ES-I3 (cell line): ENCODE measurements around the gene HTR4.

Experiments
- H3K36me3 ChIP-seq: 2 replicates; pipeline ENCODE4 v1.6.1; 2013; ENCODE audit warnings: mild to moderate bottlenecking, low read length, control low read depth, moderate library complexity; ENCODE audit not compliant: insufficient read depth
- H3K4me1 ChIP-seq: 2 replicates; pipeline ENCODE4 v1.6.1; 2013; ENCODE audit warnings: mild to moderate bottlenecking, control low read depth, low read length; ENCODE audit not compliant: insufficient read depth
- H3K9ac ChIP-seq: 2 replicates; pipeline ENCODE4 v1.6.1; 2013; ENCODE audit warnings: low read depth, mild to moderate bottlenecking, low read length, moderate library complexity
- H3K9me3 ChIP-seq: 2 replicates; pipeline ENCODE4 v1.6.1; 2013; ENCODE audit warnings: mild to moderate bottlenecking, low read length, moderate library complexity; ENCODE audit not compliant: control insufficient read depth, insufficient read depth

HTR4 gene

DNA sequence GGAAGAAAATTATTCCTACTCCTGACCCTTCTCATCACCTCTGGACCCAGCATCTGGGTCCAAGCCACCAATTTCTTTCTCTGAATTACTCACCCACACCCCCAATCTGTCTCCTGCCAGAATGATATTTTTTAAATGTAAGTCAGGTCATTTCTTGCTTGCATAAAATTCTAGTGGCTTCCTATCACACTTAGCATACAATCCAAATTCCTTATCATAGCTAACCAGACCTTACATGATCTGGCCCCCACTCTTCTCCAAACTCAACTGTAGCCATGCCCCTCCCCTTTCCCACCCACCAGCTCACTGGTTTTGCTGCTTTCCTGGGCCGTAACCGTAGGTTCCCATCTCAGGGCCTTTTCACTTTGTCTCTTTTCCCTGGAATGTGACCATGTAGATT lies 15.2 kb downstream of the HTR4 start:
- H3K4me1 ChIP-seq, result peaks cover 4% of the 10 kb centered on the region; the same call in 1 of the 2 replicates
- no peak overlapping the region for H3K9ac ChIP-seq
- no peaks in the 10 kb centered on the region for H3K36me3 ChIP-seq
- no peaks in the 10 kb centered on the region for H3K9me3 ChIP-seq

DNA sequence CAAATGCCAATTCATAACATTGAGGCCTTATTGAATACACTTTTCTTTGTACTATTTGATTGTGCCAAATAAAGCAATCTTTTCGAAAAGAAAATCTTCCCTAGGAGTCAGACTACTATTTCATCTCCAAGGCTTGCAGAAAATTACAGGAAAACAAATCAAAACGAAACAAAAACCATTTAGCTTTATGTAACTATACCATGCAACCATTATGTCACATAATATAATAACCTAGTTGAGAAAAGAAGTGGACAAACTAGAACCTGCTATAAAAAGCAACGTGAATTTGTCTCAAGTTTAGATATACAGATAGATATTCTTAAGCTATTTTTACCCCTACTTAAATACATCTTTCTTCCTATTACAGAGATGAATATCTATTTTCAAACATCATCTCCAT lies 18.0 kb downstream of the HTR4 start:
- peaks cover 9% of the 10 kb centered on the region; the same call in 1 of the 2 replicates for H3K4me1 ChIP-seq
- H3K9ac ChIP-seq, result no peak overlapping the region
- no peaks in the 10 kb centered on the region for H3K9me3 ChIP-seq
- H3K36me3 ChIP-seq, result no peaks in the 10 kb centered on the region

DNA sequence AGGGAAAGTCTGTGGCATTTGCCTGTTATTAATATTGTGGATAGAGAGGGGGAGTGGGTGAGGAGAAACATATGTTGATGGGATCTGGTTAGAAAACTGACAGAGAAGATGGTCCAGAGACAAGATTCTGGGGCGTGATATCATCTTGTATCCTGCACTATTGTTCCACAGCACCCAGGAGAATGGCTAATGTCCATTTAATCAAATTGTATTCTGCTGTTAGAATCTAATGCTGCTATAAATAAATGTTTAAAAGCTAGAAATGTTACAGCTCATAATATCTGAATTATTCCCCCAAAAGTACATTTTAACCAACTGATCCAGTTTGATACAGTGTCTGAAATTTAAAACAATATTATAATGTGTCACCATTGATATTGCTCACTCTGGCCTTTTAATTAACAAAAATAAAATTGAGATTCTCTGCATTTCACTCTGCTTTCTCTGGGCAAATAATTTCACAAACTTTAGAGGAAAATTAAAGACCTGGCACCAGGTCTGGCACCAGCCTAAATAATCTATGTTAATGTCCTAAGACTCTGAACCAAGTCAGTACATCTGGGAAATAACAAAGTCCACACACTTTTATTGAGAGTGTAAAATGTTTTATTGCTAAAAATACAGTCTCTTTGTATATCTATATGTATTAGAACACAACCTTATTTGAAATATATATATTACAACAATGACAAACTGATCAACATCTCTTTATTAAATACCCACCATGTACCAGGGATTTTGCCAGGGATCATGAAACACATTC lies 18.8 kb downstream of the HTR4 start:
- Histone ChIP-seq H3K4me1 (peaks cover 9% of the 10 kb centered on the region; the same call in 1 of the 2 replicates), H3K9ac (no peak overlapping the region), H3K9me3 (no peaks in the 10 kb centered on the region), H3K36me3 (no peaks in the 10 kb centered on the region)

DNA sequence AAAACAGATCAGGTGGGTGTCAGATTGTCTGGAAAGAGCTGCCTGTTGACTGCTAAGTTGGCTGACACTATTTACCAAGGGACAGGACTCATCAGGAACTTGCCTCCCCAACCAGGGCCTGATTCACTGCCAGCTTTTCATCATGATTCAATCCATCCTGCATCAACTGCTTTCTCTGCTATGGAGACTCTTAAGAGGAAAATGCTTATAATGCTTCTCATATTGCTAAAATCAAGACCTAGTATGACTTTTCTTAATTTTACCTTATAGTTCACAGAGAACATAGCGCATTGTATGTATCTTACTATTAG lies 21.3 kb downstream of the HTR4 start:
- Histone ChIP-seq H3K9ac (no peak overlapping the region), H3K36me3 (no peaks in the 10 kb centered on the region), H3K4me1 (peaks cover 9% of the 10 kb centered on the region; the same call in 1 of the 2 replicates), H3K9me3 (no peaks in the 10 kb centered on the region)

DNA sequence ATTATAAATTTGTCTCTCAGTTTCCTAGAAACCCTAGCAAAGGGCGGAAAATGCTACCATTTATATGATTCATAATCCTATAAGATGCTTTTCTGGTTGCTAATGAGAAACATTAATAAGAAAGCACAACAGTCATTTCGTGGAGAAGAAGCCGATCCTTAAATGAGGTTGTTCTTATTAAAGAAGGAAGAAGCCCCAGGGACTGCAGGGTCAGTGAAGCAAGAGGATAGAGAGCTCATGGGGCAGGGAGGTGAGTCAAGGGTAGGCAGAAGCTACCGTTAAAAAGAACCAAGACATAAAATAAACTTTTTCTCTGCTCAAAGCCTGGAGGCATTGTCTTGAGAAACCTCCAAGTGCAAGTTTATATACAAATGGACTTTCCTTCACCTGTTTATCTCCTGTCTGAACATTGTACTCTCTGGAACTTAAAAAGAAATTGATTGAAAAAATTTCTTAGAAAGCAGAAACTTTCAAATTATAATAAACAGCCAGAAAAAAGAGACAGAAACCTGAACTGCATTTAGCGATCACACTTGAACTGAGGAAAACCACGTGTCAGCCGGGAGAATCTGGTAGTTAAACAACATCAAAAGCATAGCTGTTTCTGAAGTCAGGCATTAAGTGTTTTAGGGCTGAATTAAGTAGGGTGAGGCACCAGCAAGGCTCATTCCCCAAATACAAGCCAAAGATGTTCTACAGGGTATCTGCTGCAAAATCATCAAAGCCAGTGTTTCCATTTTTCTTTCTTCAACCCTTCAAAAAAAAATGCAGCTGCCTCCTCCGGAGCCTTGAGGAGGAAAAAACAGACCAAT lies 21.9 kb downstream of the HTR4 start:
- peaks cover 9% of the 10 kb centered on the region; the same call in 1 of the 2 replicates for H3K4me1 ChIP-seq
- no peaks in the 10 kb centered on the region for H3K36me3 ChIP-seq
- no peaks in the 10 kb centered on the region for H3K9me3 ChIP-seq
- no peak overlapping the region for H3K9ac ChIP-seq

DNA sequence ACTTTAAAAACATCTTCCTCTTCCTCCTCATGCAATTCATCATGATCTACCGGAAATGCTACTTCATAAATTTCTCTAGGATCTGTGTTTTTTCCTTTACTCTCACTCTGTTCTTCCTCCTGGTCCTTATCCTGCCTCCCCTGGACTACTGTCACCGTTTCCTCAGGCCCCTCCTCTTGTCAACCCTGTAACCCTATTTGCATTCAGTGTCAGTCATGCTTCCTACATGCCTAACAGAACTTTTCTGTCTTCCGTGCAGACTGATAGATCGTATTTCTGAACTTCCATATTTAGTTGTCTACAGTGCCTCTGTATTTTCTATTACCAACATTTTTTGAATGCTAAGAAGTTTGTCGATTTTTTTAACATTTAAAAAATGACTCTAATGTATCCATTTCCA lies 27.3 kb downstream of the HTR4 start:
- no peaks in the 10 kb centered on the region for H3K9me3 ChIP-seq
- no peaks in the 10 kb centered on the region for H3K36me3 ChIP-seq
- no peaks in the 10 kb centered on the region for H3K4me1 ChIP-seq
- H3K9ac ChIP-seq, result no peak overlapping the region

DNA sequence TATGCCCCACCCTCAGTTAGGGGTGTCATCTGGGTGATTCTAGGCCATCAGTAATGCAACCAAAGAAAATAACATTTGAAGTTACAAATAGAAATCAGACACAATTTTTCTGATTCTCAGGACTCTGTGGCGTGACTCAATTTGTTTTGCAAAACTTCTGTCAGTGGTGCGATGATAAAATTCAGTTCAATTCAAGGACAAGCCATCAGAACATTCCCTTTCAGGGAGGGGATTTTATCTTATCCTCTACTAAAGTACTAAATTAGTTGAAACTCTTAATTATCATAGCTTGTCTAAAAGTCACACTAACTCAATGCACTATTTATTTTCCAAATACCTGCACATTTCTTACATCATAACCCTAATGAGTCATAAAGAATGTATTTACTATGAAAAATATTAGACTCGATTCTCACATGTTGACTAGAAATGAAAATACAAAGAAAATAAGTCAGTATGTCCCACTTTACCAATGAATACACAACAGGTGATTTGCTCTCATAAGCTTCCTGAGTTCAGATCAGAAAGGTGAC lies 28.2 kb downstream of the HTR4 start:
- no peak overlapping the region for H3K9ac ChIP-seq
- no peaks in the 10 kb centered on the region for H3K36me3 ChIP-seq
- H3K4me1 ChIP-seq, result no peaks in the 10 kb centered on the region
- H3K9me3 ChIP-seq, result no peaks in the 10 kb centered on the region

DNA sequence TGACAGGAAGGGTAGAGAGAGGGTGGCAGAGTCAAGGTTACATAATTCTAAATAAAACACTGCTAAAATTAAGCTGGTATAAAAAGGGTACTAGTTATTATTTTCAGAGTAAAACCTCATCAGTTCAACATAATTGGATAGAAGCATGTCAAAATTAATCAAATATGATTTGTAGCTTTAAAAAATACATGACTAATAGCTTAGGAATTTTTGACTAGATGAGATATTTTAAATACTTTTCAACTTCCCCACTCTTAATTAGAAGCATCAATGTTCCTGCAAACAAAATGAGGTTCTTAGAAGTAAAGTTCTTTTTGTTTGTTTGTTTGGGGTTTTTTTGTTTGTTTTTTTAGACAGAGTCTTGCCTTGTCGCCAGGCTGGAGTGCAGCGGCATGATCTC lies 29.1 kb downstream of the HTR4 start:
- Histone ChIP-seq H3K36me3 (no peaks in the 10 kb centered on the region), H3K9me3 (no peaks in the 10 kb centered on the region), H3K9ac (no peak overlapping the region), H3K4me1 (no peaks in the 10 kb centered on the region)

DNA sequence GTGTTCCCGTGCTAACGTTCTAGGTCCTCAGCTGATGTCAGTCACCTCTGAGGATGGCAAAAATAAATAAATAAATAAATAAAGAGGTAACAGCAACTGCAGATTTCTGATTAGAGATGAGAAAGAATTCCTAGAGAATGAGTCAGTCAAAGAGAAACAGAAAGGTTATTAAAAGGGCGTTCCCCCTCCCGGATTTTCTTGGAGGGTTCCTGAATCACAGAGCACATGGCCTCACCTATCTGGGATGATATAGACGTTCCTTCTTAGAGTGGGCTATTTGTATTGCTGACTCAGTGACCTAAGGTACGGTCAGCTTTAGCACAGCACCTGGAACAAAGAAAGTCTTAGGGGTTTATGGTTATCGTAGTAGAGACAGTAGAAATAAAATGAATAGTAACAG lies 30.6 kb downstream of the HTR4 start:
- no peaks in the 10 kb centered on the region for H3K9me3 ChIP-seq
- no peaks in the 10 kb centered on the region for H3K36me3 ChIP-seq
- H3K9ac ChIP-seq, result no peak overlapping the region
- no peaks in the 10 kb centered on the region for H3K4me1 ChIP-seq

DNA sequence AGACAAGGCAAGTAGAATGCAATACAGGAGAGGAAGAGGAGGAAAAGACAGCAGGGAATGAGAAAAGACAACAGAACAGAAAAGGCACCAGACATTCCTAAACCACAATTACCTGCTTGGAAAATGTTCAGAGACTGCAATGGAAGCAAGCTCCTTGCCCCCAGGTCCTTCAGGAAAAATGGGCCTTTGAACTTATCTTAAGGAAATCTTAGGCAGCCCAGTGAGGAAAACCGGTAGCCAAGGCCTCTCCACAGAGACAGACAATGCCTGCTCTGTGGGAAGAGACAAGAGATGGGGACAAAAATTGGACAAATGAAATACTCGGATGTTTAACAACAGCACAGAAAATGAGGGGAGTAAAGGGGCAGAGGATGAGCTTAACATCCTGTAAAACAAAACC lies 31.2 kb downstream of the HTR4 start:
- Histone ChIP-seq H3K9ac (no peak overlapping the region), H3K9me3 (no peaks in the 10 kb centered on the region), H3K4me1 (no peaks in the 10 kb centered on the region), H3K36me3 (no peaks in the 10 kb centered on the region)

DNA sequence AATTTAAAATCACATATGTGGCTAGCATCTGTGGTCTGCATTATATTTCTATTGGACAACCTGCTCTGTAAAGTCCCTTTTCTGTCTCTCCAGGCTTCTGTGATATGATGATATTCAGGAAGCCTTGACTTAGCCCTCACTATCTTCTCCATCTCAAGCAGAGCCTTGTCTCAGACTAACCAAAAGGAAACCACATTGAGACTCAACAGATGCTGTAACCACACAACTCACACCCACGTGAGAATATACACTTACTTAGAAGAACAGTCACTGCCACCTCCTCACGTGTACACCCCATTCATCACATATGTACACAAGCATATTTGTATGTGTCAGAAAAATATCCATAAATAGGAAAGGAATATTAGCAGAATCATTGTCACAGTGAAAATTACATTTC lies 33.6 kb downstream of the HTR4 start:
- no peaks in the 10 kb centered on the region for H3K36me3 ChIP-seq
- H3K9ac ChIP-seq, result no peak overlapping the region
- no peaks in the 10 kb centered on the region for H3K4me1 ChIP-seq
- H3K9me3 ChIP-seq, result no peaks in the 10 kb centered on the region

DNA sequence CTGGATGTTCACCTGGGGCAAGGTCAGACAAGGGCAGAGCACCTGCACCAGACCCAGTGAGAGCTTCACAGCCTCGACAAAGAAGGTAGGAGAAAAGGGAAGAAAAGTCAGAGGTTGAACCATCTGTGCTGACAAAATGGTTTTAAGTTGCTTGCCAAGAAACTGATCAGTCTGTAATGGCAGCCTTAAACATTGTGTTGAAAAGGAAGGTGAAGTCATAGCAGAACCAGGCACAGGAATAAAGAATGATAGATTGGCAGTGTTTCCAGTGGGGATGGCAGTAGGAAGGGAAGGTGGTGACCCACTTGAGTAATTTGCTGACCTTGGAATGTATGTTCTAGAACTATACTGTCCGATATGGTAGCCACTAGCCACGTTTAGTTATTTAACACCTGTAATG lies 34.2 kb downstream of the HTR4 start:
- no peak overlapping the region for H3K9ac ChIP-seq
- H3K36me3 ChIP-seq, result no peaks in the 10 kb centered on the region
- no peaks in the 10 kb centered on the region for H3K4me1 ChIP-seq
- no peaks in the 10 kb centered on the region for H3K9me3 ChIP-seq

DNA sequence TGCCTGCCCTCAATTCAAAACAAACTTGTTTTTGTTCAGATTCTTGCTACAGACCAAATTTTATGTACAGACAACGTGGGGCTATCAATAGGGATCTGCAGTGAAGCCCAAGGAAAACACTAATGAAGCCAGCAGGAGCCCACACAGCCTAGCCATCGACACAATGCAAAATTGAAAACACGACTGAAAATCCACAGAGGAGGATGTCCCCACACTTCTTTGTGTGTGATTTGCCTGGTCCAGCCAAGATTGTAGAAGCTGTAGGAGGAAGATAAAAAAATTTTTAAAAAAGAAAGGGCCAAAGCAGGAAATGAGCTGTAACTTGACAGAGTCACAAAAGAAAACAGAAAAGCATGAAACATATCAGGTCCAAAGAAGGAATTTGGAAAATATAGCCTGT lies 34.8 kb downstream of the HTR4 start:
- no peaks in the 10 kb centered on the region for H3K9me3 ChIP-seq
- H3K4me1 ChIP-seq, result no peaks in the 10 kb centered on the region
- no peaks in the 10 kb centered on the region for H3K36me3 ChIP-seq
- no peak overlapping the region for H3K9ac ChIP-seq

DNA sequence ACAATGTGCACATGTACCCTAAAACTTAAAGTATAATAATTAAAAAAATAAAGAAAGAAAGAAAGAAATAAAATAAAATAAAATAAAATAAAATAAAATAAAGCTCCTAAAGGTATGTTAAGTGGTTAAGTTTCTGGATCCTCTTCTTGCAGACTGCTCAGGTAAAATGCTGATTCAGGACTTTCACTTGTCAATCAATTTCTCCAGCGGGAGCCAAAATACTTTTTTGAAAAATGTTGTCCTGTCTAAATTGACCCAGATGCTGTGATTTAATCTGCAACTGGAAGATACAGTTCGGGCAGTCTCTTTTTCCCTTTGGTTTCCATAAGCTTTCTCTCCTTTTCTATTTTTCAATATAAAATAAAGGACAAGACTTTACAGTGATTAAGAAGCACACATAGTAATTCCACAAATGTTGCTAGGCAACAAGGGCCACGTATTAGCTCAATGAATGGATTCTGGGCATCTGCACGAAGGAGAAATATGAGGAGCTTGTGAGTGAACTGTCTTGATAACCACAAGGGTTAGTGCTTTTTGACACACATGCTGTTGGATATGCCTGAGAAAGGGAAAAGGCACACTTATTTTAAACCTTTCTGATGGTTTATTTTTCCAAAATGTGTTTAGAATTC lies 38.6 kb downstream of the HTR4 start:
- H3K36me3 ChIP-seq, result no peaks in the 10 kb centered on the region
- no peaks in the 10 kb centered on the region for H3K9me3 ChIP-seq
- no peaks in the 10 kb centered on the region for H3K4me1 ChIP-seq
- no peak overlapping the region for H3K9ac ChIP-seq
